ENCODE data around the gene PLAA. TPM values are rescaled to one million over a fixed set of nuclear protein-coding genes. Genes with fewer than 3 reads are reported as not detected.

PLAA gene
- total RNA-seq, 1 donor from 2014 or later = 41.3 TPM

GRCh38 chr9:26919698-26920097 is 27.3 kb downstream of the PLAA start:
- Mint-ChIP-seq H3K36me3 (ENCODE audit: low read depth, unreplicated experiment) (peaks cover 20% of the 10 kb centered on the region), H3K27ac (ENCODE audit: unreplicated experiment) (no peak overlapping the region), H3K9me3 (ENCODE audit: unreplicated experiment) (no peaks in the 10 kb centered on the region), H3K27me3 (ENCODE audit: low read depth, unreplicated experiment) (no peaks in the 10 kb centered on the region), H3K4me3 (ENCODE audit: unreplicated experiment) (no peak overlapping the region), H3K4me1 (ENCODE audit: low read depth, unreplicated experiment) (no peaks in the 10 kb centered on the region)
- Histone ChIP-seq H3K4me1 (ENCODE audit: insufficient read depth, low read length) (no peaks in the 10 kb centered on the region), H3K9me3 (ENCODE audit: insufficient read depth, low read depth, low read length) (no peaks in the 10 kb centered on the region), H3K27me3 (ENCODE audit: insufficient read depth, low read length) (no peaks in the 10 kb centered on the region), H4K20me1 (ENCODE audit: insufficient read depth, low read length) (no peaks in the 10 kb centered on the region), H3K27ac (ENCODE audit: low read depth, low read length) (no peak overlapping the region), H3K79me2 (ENCODE audit: insufficient read depth, low read length) (no peaks in the 10 kb centered on the region), H3K9ac (ENCODE audit: low read length) (no peak overlapping the region), H3K36me3 (ENCODE audit: insufficient read depth, low read length) (peaks cover 58% of the 10 kb centered on the region), H3K4me3 (ENCODE audit: insufficient read depth, low read depth, low read length) (no peak overlapping the region), H2AFZ (ENCODE audit: low read depth, low read length) (no peak overlapping the region), H3K4me2 (ENCODE audit: low read length) (no peak overlapping the region)
- DNase-seq (ENCODE audit: low read depth) = no peak
- no peak for FAIRE-seq
- TF ChIP-seq CTCF (IDR thresholded peaks at IDR 0.05; ENCODE audit: insufficient read depth, low read depth, low read length) (no peak), EZH2 (IDR thresholded peaks at IDR 0.05; ENCODE audit: insufficient read depth, low read length) (no peak)

GRCh38 chr9:26913138-26913668 is 33.8 kb downstream of the PLAA start:
- Histone ChIP-seq H3K27me3 (ENCODE audit: insufficient read depth, low read length) (no peaks in the 10 kb centered on the region), H3K4me2 (ENCODE audit: low read length) (no peak overlapping the region), H2AFZ (ENCODE audit: low read depth, low read length) (no peak overlapping the region), H3K4me1 (ENCODE audit: insufficient read depth, low read length) (no peaks in the 10 kb centered on the region), H4K20me1 (ENCODE audit: insufficient read depth, low read length) (peaks cover 4% of the 10 kb centered on the region), H3K4me3 (ENCODE audit: insufficient read depth, low read depth, low read length) (no peak overlapping the region), H3K9ac (ENCODE audit: low read length) (no peak overlapping the region), H3K36me3 (ENCODE audit: insufficient read depth, low read length) (peaks cover 27% of the 10 kb centered on the region), H3K27ac (ENCODE audit: low read depth, low read length) (no peak overlapping the region), H3K9me3 (ENCODE audit: insufficient read depth, low read depth, low read length) (no peaks in the 10 kb centered on the region), H3K79me2 (ENCODE audit: insufficient read depth, low read length) (no peaks in the 10 kb centered on the region)
- H3K4me1 Mint-ChIP-seq (ENCODE audit: low read depth, unreplicated experiment) = no peaks in the 10 kb centered on the region
- H3K27me3 Mint-ChIP-seq (ENCODE audit: low read depth, unreplicated experiment) = no peaks in the 10 kb centered on the region
- DNase-seq (ENCODE audit: low read depth) = no peak
- H3K27ac Mint-ChIP-seq (ENCODE audit: unreplicated experiment) = no peak overlapping the region
- no peak overlapping the region for H3K4me3 Mint-ChIP-seq (ENCODE audit: unreplicated experiment)
- H3K36me3 Mint-ChIP-seq (ENCODE audit: low read depth, unreplicated experiment) = peaks cover 4% of the 10 kb centered on the region
- no peak for FAIRE-seq
- H3K9me3 Mint-ChIP-seq (ENCODE audit: unreplicated experiment) = no peaks in the 10 kb centered on the region
- TF ChIP-seq EZH2 (IDR thresholded peaks at IDR 0.05; ENCODE audit: insufficient read depth, low read length) = no peak
- TF ChIP-seq CTCF (IDR thresholded peaks at IDR 0.05; ENCODE audit: insufficient read depth, low read depth, low read length) = no peak

- no peak overlapping the region for H3K4me3 Mint-ChIP-seq (ENCODE audit: unreplicated experiment)
- H3K27me3 Mint-ChIP-seq (ENCODE audit: low read depth, unreplicated experiment) = no peaks in the 10 kb centered on the region
- Histone ChIP-seq H3K9me3 (ENCODE audit: insufficient read depth, low read depth, low read length) (no peaks in the 10 kb centered on the region), H3K27ac (ENCODE audit: low read depth, low read length) (no peak overlapping the region), H4K20me1 (ENCODE audit: insufficient read depth, low read length) (peaks cover 7% of the 10 kb centered on the region), H3K36me3 (ENCODE audit: insufficient read depth, low read length) (peaks cover 15% of the 10 kb centered on the region), H2AFZ (ENCODE audit: low read depth, low read length) (no peak overlapping the region), H3K4me3 (ENCODE audit: insufficient read depth, low read depth, low read length) (no peak overlapping the region), H3K79me2 (ENCODE audit: insufficient read depth, low read length) (no peaks in the 10 kb centered on the region), H3K4me2 (ENCODE audit: low read length) (no peak overlapping the region), H3K4me1 (ENCODE audit: insufficient read depth, low read length) (no peaks in the 10 kb centered on the region), H3K9ac (ENCODE audit: low read length) (no peak overlapping the region), H3K27me3 (ENCODE audit: insufficient read depth, low read length) (no peaks in the 10 kb centered on the region)
- TF ChIP-seq EZH2 (IDR thresholded peaks at IDR 0.05; ENCODE audit: insufficient read depth, low read length) = no peak
- TF ChIP-seq CTCF (IDR thresholded peaks at IDR 0.05; ENCODE audit: insufficient read depth, low read depth, low read length) = no peak
- H3K9me3 Mint-ChIP-seq (ENCODE audit: unreplicated experiment) = no peaks in the 10 kb centered on the region
- H3K36me3 Mint-ChIP-seq (ENCODE audit: low read depth, unreplicated experiment) = peaks cover 6% of the 10 kb centered on the region
- FAIRE-seq (no peak), DNase-seq (ENCODE audit: low read depth) (no peak)
- H3K27ac Mint-ChIP-seq (ENCODE audit: unreplicated experiment) = no peak overlapping the region
- peaks cover 2% of the 10 kb centered on the region for H3K4me1 Mint-ChIP-seq (ENCODE audit: low read depth, unreplicated experiment)
Measured at GRCh38 chr9:26904671-26905070, 42.4 kb downstream of the PLAA start.
